ENCODE data around the gene PRSS56.

The PRSS56 gene

DNA sequence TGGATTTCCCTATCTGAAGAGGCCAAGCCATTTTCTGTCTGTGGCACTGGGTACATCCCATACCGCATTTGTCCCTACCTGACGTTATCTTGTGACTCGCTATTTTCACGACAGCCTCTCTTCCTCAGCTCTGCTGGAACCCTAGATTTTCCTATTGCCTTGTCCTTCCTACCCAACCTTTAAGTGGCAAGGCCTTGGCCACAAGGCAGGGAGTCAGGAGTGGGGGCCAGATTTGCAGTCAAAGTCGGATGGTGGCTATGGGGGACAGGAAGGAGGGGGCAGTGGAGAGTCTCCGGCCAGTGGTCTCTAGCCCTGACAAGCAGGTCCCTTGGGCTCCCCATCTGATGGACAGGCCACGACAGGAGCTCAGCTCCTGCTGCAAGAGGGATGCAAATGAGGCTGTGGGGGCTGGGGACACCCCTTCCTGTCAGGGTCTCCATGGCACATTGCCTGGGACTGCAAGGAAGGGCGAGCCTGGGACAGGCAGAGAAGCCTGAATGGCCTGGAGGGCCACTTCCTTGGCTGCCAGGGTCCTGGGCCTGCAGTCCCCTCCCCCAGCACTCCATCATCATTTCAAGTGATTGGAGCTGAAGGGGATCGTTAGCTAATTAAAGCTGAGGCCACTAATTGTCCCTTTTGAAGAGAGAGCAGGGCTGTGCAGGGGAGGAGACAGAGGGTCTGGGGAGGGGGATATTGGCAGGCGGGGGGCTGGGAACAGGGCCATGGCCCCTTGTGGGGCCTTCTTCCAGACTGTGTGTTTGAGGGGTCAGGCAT is 26.3 kb upstream of the PRSS56 start:
- Histone ChIP-seq H3K9me3 (ENCODE audit: control insufficient read depth in 2 of 2, low read length in 2 of 2) (no peaks in the 10 kb centered on the region), H3K36me3 (ENCODE audit: control insufficient read depth in 2 of 2, insufficient read depth in 2 of 2, low read length in 2 of 2) (no peaks in the 10 kb centered on the region), H3K9ac (ENCODE audit: low read depth in 1 of 2, low read length in 2 of 2) (no peak overlapping the region), H3K27ac (ENCODE audit: low read depth in 2 of 2, low read length in 2 of 2) (no peak overlapping the region), H3K27me3 (ENCODE audit: control insufficient read depth in 2 of 2, insufficient read depth in 2 of 2, low read length in 2 of 2) (peaks cover 0 to under 1% of the 10 kb centered on the region in 2 donors), H3K4me3 (ENCODE audit: low read length in 2 of 2) (no peak overlapping the region), H3K4me1 (ENCODE audit: control insufficient read depth in 2 of 2, insufficient read depth in 2 of 2, low read length in 2 of 2) (no peaks in the 10 kb centered on the region)

DNA sequence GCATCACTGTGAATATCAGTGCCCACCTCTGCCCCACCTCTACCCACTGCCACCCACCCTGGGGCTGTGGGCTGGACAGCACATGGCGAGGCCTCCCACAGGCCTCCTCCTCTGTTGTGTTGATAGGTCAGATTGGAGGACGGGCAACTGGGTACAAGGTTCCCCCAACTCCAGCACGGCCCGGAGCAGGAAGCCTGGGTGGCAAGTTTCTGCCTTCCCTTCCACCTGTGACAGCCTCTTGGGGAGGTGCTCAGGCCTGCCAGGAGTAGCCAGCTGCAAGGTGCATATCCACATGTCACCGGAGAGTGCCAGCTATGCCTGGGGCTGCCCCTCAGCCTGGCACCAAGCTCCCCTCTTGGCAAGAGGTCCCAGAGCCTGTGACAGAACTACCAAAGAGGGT is 25.6 kb upstream of the PRSS56 start:
- H3K4me1 ChIP-seq (ENCODE audit: control insufficient read depth in 2 of 2, insufficient read depth in 2 of 2, low read length in 2 of 2) = no peaks in the 10 kb centered on the region
- H3K9me3 ChIP-seq (ENCODE audit: control insufficient read depth in 2 of 2, low read length in 2 of 2) = no peaks in the 10 kb centered on the region
- H3K36me3 ChIP-seq (ENCODE audit: control insufficient read depth in 2 of 2, insufficient read depth in 2 of 2, low read length in 2 of 2) = no peaks in the 10 kb centered on the region
- H3K9ac ChIP-seq (ENCODE audit: low read depth in 1 of 2, low read length in 2 of 2) = no peak overlapping the region
- H3K4me3 ChIP-seq (ENCODE audit: low read length in 2 of 2) = no peak overlapping the region
- H3K27ac ChIP-seq (ENCODE audit: low read depth in 2 of 2, low read length in 2 of 2) = no peak overlapping the region
- no peaks in the 10 kb centered on the region for H3K27me3 ChIP-seq (ENCODE audit: control insufficient read depth in 2 of 2, insufficient read depth in 2 of 2, low read length in 2 of 2)

DNA sequence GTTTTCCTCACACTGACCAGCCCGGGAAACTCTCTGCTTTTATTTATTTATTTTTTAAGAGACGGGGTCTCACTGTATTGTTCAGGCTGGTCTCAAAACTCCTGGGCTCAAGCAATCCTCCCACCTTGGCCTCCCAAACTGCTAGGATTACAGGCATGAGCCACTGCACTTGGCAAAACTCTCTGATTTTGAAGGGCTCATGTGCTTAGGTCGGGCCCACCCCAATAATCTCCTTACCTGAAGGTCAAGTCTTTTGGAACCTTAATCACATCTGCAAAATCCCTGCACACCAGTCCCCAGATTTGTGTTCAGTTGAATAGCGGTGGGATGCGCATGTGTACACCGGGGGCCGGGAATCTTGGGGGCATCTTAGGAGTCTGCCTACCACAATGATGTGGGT is 24.9 kb upstream of the PRSS56 start:
- H3K4me1 ChIP-seq (ENCODE audit: control insufficient read depth in 2 of 2, insufficient read depth in 2 of 2, low read length in 2 of 2) = no peaks in the 10 kb centered on the region
- no peaks in the 10 kb centered on the region for H3K36me3 ChIP-seq (ENCODE audit: control insufficient read depth in 2 of 2, insufficient read depth in 2 of 2, low read length in 2 of 2)
- H3K27ac ChIP-seq (ENCODE audit: low read depth in 2 of 2, low read length in 2 of 2) = no peak overlapping the region
- no peaks in the 10 kb centered on the region for H3K9me3 ChIP-seq (ENCODE audit: control insufficient read depth in 2 of 2, low read length in 2 of 2)
- no peaks in the 10 kb centered on the region for H3K27me3 ChIP-seq (ENCODE audit: control insufficient read depth in 2 of 2, insufficient read depth in 2 of 2, low read length in 2 of 2)
- H3K4me3 ChIP-seq (ENCODE audit: low read length in 2 of 2) = no peak overlapping the region
- H3K9ac ChIP-seq (ENCODE audit: low read depth in 1 of 2, low read length in 2 of 2) = no peak overlapping the region

DNA sequence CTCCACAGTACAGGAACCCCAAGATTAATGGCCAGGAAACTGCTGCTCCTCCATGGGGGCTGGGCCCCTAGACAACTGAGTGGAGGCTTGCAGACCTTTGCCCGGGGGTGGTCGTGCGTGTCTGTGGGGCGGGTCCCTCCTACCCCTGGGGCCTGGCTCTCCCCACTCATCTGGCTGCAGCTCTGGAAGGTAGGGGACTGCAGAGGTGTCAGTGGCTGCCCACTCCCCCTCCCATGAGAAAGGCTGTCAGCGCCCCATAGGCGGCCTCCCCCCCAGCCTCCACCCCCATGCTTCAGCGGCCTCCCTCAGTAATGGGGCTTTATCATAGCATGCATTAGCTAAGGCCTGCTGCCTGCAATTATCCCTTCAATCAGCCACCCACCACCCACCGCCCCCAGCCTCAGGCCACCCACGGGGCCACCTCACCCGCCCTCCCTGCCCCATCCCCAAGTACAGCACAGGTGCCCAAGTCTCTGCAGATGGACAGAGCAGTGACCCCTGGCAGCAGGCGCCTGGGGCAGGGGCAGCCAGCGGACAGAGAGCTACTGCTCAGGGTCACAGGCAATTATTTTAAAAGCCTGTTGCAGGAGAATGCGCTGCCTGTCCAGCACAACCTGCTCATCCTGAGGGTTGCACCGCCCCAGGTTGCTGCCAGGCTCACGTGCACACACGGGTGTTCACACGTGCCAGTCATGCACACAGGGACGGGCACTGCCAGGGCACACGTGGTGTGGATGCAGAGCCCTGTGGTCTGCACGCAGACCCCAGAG is 23.5 kb upstream of the PRSS56 start:
- Histone ChIP-seq H3K27ac (ENCODE audit: low read depth in 2 of 2, low read length in 2 of 2) (no peak overlapping the region), H3K36me3 (ENCODE audit: control insufficient read depth in 2 of 2, insufficient read depth in 2 of 2, low read length in 2 of 2) (no peaks in the 10 kb centered on the region), H3K4me1 (ENCODE audit: control insufficient read depth in 2 of 2, insufficient read depth in 2 of 2, low read length in 2 of 2) (no peaks in the 10 kb centered on the region), H3K27me3 (ENCODE audit: control insufficient read depth in 2 of 2, insufficient read depth in 2 of 2, low read length in 2 of 2) (peaks cover 2% of the 10 kb centered on the region in 2 donors), H3K9ac (ENCODE audit: low read depth in 1 of 2, low read length in 2 of 2) (no peak overlapping the region), H3K9me3 (ENCODE audit: control insufficient read depth in 2 of 2, low read length in 2 of 2) (no peaks in the 10 kb centered on the region), H3K4me3 (ENCODE audit: low read length in 2 of 2) (no peak overlapping the region)

DNA sequence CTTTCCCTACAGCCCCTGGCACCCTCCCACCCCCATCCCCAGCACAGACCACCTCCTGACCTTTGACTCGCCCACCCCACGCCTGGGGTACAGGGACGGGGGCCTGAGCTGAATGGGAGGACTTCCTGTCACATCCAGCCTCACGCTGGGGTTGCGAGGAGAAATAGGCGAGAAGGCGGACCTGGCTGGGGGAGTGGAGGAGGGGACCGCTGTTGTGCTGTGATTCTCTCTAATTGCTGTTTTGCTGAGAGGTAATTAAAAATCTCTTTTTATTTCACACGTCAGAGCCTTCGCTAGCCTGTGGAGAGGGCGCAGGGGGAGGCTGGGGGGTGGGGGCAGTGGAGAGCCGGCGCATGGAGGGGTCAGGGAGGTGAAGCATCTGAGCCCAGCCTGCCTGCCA is 22.8 kb upstream of the PRSS56 start:
- peaks cover 2% of the 10 kb centered on the region in 2 donors for H3K27me3 ChIP-seq (ENCODE audit: control insufficient read depth in 2 of 2, insufficient read depth in 2 of 2, low read length in 2 of 2)
- no peaks in the 10 kb centered on the region for H3K9me3 ChIP-seq (ENCODE audit: control insufficient read depth in 2 of 2, low read length in 2 of 2)
- no peaks in the 10 kb centered on the region for H3K4me1 ChIP-seq (ENCODE audit: control insufficient read depth in 2 of 2, insufficient read depth in 2 of 2, low read length in 2 of 2)
- H3K4me3 ChIP-seq (ENCODE audit: low read length in 2 of 2) = no peak overlapping the region
- H3K27ac ChIP-seq (ENCODE audit: low read depth in 2 of 2, low read length in 2 of 2) = no peak overlapping the region
- no peak overlapping the region for H3K9ac ChIP-seq (ENCODE audit: low read depth in 1 of 2, low read length in 2 of 2)
- no peaks in the 10 kb centered on the region for H3K36me3 ChIP-seq (ENCODE audit: control insufficient read depth in 2 of 2, insufficient read depth in 2 of 2, low read length in 2 of 2)

DNA sequence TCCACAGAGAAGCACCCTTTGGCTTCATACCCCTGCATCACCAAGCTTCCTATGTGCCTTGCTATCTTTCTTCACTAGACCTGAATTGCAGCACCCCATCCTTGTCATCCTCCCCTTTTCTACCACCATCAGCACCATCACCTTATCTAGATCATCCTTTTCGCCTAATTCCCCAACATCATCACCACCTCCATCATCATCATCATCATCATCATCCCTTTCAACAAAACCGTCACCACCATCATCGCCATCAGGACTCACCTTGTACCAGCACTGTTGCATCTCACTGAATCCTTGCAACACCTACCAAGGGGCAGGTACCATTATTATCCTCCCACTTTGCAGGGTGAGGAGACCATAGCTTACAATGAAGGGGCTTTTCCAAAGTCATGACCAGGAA is 21.7 kb upstream of the PRSS56 start:
- H3K27me3 ChIP-seq (ENCODE audit: control insufficient read depth in 2 of 2, insufficient read depth in 2 of 2, low read length in 2 of 2) = peaks cover 4 to 8% of the 10 kb centered on the region in 2 donors
- no peaks in the 10 kb centered on the region for H3K4me1 ChIP-seq (ENCODE audit: control insufficient read depth in 2 of 2, insufficient read depth in 2 of 2, low read length in 2 of 2)
- H3K36me3 ChIP-seq (ENCODE audit: control insufficient read depth in 2 of 2, insufficient read depth in 2 of 2, low read length in 2 of 2) = no peaks in the 10 kb centered on the region
- H3K9me3 ChIP-seq (ENCODE audit: control insufficient read depth in 2 of 2, low read length in 2 of 2) = no peaks in the 10 kb centered on the region
- no peak overlapping the region for H3K27ac ChIP-seq (ENCODE audit: low read depth in 2 of 2, low read length in 2 of 2)
- no peak overlapping the region for H3K9ac ChIP-seq (ENCODE audit: low read depth in 1 of 2, low read length in 2 of 2)
- no peak overlapping the region for H3K4me3 ChIP-seq (ENCODE audit: low read length in 2 of 2)

DNA sequence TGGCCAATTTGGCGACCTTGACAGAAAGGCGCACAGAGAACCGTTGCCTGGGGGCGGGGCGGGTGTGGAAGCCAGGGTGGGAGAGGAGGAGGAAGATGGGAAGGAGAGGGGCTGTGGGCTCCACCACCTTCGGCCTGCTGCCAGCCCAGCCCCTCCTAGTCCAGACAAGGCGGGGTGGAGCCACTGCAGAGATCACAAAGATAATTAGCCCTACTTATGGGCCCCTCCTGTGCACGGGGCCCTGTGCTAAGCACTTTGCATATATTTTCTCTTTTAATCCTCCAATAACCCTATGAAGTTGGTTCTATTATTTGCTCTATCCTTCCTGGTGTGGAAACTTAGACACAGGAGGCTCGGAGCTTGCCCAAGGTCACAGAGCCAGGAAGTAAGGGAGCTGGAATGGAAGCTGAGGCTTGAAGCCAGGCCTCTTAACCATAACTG is 18.8 kb upstream of the PRSS56 start:
- Histone ChIP-seq H3K36me3 (ENCODE audit: control insufficient read depth in 2 of 2, insufficient read depth in 2 of 2, low read length in 2 of 2) (no peaks in the 10 kb centered on the region), H3K27me3 (ENCODE audit: control insufficient read depth in 2 of 2, insufficient read depth in 2 of 2, low read length in 2 of 2) (peaks cover 17 to 22% of the 10 kb centered on the region in 2 donors), H3K27ac (ENCODE audit: low read depth in 2 of 2, low read length in 2 of 2) (no peak overlapping the region)

DNA sequence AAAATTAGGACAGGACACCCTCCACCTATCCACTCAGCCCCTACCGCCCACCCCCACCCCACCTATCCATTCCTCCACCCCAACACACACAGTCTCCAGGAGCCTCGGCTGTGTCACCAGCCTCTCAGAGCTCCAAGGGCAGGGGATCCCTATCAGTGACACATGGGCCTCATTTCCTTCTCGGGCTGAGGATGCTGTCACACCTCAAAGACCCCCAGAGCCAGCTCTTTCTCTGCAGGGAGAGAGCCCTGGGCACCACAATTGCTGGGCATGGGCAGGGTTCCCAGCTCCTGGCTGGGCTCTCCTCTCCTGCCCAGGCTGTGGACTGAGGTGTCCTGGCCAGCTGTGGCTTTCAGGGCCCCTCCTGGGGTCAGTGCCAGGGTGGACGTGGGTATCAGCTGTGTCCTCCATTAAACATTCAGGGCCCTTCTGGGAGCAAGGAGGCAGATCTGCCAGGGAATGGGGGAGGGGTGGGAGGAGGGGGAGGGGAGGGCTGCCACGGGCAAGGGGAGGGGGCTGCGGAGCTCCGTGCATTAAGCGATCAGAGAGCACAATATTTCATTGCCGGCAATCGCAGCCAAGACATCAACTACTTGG is 18.3 kb upstream of the PRSS56 start:
- Histone ChIP-seq H3K4me1 (ENCODE audit: control insufficient read depth in 2 of 2, insufficient read depth in 2 of 2, low read length in 2 of 2) (no peaks in the 10 kb centered on the region), H3K9ac (ENCODE audit: low read depth in 1 of 2, low read length in 2 of 2) (no peak overlapping the region), H3K36me3 (ENCODE audit: control insufficient read depth in 2 of 2, insufficient read depth in 2 of 2, low read length in 2 of 2) (no peaks in the 10 kb centered on the region), H3K9me3 (ENCODE audit: control insufficient read depth in 2 of 2, low read length in 2 of 2) (no peaks in the 10 kb centered on the region), H3K27me3 (ENCODE audit: control insufficient read depth in 2 of 2, insufficient read depth in 2 of 2, low read length in 2 of 2) (peaks cover 20 to 26% of the 10 kb centered on the region in 2 donors), H3K4me3 (ENCODE audit: low read length in 2 of 2) (no peak overlapping the region), H3K27ac (ENCODE audit: low read depth in 2 of 2, low read length in 2 of 2) (no peak overlapping the region)

More for the DNA sequence above, 18.8 kb upstream of the PRSS56 start:
- H3K4me1 ChIP-seq (ENCODE audit: control insufficient read depth in 2 of 2, insufficient read depth in 2 of 2, low read length in 2 of 2) = no peaks in the 10 kb centered on the region
- H3K9ac ChIP-seq (ENCODE audit: low read depth in 1 of 2, low read length in 2 of 2) = no peak overlapping the region
- H3K9me3 ChIP-seq (ENCODE audit: control insufficient read depth in 2 of 2, low read length in 2 of 2) = no peaks in the 10 kb centered on the region
- H3K4me3 ChIP-seq (ENCODE audit: low read length in 2 of 2) = no peak overlapping the region

DNA sequence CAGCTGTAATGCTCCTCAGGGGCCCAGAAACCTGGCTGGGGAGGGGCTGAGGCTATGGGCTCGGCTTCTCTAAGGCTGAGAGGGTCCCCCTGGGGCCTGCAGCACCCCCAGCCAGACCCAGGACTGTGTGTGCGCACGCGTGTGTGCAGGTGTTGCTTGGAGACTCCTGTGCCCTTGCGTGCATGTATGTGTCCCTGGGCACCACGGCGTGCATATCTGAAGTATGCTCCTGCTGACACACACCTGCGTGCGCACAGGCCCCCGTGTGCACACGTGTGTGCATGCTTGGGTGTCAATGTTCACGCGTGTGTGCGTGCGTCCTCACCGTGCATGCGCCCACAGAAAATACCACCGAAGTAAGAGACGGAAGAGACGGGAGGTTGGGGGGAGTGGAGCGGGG is 17.7 kb upstream of the PRSS56 start:
- Histone ChIP-seq H3K27me3 (ENCODE audit: control insufficient read depth in 2 of 2, insufficient read depth in 2 of 2, low read length in 2 of 2) (peaks cover 21 to 26% of the 10 kb centered on the region in 2 donors), H3K9ac (ENCODE audit: low read depth in 1 of 2, low read length in 2 of 2) (no peak overlapping the region), H3K36me3 (ENCODE audit: control insufficient read depth in 2 of 2, insufficient read depth in 2 of 2, low read length in 2 of 2) (no peaks in the 10 kb centered on the region), H3K9me3 (ENCODE audit: control insufficient read depth in 2 of 2, low read length in 2 of 2) (no peaks in the 10 kb centered on the region), H3K4me3 (ENCODE audit: low read length in 2 of 2) (no peak overlapping the region), H3K27ac (ENCODE audit: low read depth in 2 of 2, low read length in 2 of 2) (no peak overlapping the region), H3K4me1 (ENCODE audit: control insufficient read depth in 2 of 2, insufficient read depth in 2 of 2, low read length in 2 of 2) (no peaks in the 10 kb centered on the region)

All from mucosa of rectum (tissue), 2 donors.